Measurements from ENCODE around the gene TMED4. TPM values are rescaled to one million over a fixed set of nuclear protein-coding genes. Genes with fewer than 3 reads are reported as not detected.
A peak's percentile ranks its signal among the peaks of the same experiment; 100 is the strongest.

TMED4 gene
- total RNA-seq, 4 donors from 2014 or later, result 132 to 232 (median 218) TPM

DNA sequence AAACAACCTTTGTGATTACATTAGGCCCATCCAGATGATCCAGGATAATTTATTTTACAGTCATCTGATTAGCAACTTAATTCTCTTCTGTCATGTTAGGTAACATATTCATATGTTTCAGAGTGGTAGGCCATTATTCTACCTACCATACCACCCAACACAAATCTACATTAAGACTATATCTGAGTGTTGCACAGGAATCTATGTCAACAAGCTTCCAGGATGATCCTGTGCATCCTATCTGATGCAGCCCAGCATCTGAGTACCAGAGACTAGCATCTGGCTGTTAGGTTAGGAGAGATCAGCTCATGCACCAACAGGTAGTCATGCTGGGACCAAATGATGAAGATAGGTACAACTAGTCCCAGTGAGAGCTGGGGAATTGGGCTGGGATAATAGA is 7.0 kb downstream of the TMED4 start:
- Histone ChIP-seq H3K9me3 (no peaks in the 10 kb centered on the region), H3K27me3 (no peaks in the 10 kb centered on the region), H3K36me3 (peaks cover 0 to 74% (median 18%) of the 10 kb centered on the region in 3 donors), H3K4me3 (no peak overlapping the region), H3K27ac (peak overlapping the region in 1 of 4 donors; percentile 95), H3K4me1 (peaks cover 0 to 40% (median 18%) of the 10 kb centered on the region in 4 donors)
- DNase-seq (ENCODE audit: low spot score in 2 of 2), result no peak
- TF ChIP-seq, protein P1, sequence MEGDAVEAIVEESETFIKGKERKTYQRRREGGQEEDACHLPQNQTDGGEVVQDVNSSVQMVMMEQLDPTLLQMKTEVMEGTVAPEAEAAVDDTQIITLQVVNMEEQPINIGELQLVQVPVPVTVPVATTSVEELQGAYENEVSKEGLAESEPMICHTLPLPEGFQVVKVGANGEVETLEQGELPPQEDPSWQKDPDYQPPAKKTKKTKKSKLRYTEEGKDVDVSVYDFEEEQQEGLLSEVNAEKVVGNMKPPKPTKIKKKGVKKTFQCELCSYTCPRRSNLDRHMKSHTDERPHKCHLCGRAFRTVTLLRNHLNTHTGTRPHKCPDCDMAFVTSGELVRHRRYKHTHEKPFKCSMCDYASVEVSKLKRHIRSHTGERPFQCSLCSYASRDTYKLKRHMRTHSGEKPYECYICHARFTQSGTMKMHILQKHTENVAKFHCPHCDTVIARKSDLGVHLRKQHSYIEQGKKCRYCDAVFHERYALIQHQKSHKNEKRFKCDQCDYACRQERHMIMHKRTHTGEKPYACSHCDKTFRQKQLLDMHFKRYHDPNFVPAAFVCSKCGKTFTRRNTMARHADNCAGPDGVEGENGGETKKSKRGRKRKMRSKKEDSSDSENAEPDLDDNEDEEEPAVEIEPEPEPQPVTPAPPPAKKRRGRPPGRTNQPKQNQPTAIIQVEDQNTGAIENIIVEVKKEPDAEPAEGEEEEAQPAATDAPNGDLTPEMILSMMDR (IDR thresholded peaks at IDR 0.05), result no peak
- TF ChIP-seq EP300 (IDR thresholded peaks at IDR 0.05) (no peak), POLR2A (IDR thresholded peaks at IDR 0.05) (no peak)

- H3K27me3 ChIP-seq, result no peaks in the 10 kb centered on the region
- TF ChIP-seq POLR2A (IDR thresholded peaks at IDR 0.05) (no peak), EP300 (IDR thresholded peaks at IDR 0.05) (no peak)
- TF ChIP-seq, protein P1 (IDR thresholded peaks at IDR 0.05), result no peak
- H3K9me3 ChIP-seq, result no peaks in the 10 kb centered on the region
- H3K4me1 ChIP-seq, result peaks cover 0 to 34% (median 17%) of the 10 kb centered on the region in 4 donors
- peak overlapping the region; percentile 75 to 95 (median 92) for H3K27ac ChIP-seq
- peaks cover 0 to 74% (median 25%) of the 10 kb centered on the region in 3 donors for H3K36me3 ChIP-seq
- no peak for DNase-seq (ENCODE audit: low spot score in 2 of 2)
- peak overlapping the region; percentile 79 to 90 (median 88) for H3K4me3 ChIP-seq
- WGBS, 2 donors, result 34 to 36% methylated on average over 18 of the region's 18 CpGs
Observed at GRCh38 chr7:44574287-44574872, 7.7 kb downstream of the TMED4 start.

DNA sequence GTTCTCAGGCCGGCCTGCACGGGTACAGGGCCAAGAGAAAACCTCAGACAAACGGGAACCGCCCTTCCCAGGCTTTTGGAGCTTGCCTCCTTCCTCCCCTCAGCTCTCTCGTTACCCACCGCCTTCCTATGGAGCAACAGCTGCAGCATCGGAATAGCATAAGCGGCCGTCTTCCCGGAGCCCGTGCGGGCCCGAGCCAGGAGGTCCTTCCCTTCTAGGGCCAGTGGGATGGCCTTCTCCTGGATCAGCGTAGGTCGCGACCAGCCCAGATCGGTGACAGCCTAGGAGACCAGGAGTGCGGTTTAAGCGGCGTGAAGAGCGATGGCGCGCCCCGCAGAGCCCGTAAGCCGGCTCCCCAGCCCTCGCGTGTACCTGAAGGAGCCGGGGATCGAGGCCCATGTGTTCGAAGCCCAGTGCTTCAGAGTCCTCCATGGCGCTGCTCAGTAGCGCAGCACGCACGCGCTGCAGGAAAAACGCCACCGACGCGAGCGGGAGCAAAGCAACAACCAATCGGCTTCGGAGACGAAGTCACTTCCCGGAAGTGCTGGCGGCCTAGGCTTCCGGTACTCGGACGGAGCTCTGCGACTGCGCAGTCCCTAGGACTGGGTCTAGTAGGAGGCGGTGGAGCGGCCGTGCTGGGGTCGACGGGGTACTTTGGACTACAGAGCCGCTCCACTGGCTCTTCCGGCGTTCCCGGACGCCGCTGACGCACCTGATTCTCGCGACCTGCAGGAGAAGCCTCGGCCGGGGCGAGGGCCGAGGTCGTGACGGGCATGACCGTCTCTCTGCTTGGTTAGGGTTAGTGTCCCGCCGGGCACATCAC is 8.4 kb downstream of the TMED4 start, which contains the start of gene DDX56:
DDX56 (minus strand) TSS at position 445 of the 823 bp plus-strand sequence; CDS start at position 432, 13 bp downstream.
- WGBS, 2 donors, result 0% methylated on average over 19 to 66 of the region's 74 CpGs
- H3K9me3 ChIP-seq, result no peaks in the 10 kb centered on the region
- H3K27ac ChIP-seq, result peak within 1 kb of the TSS; percentile 75 to 95 (median 92)
- peaks cover 0 to 75% (median 29%) of the 10 kb centered on the region in 3 donors for H3K36me3 ChIP-seq
- peak within 1 kb of the TSS; percentile 79 to 90 (median 88) for H3K4me3 ChIP-seq
- no peaks in the 10 kb centered on the region for H3K27me3 ChIP-seq
- DNase-seq (ENCODE audit: low spot score in 2 of 2), result peak; percentile 82 to 89
- peaks cover 0 to 34% (median 17%) of the 10 kb centered on the region in 4 donors for H3K4me1 ChIP-seq
- TF ChIP-seq EP300 (IDR thresholded peaks at IDR 0.05) (peak; percentile 92 to 97), POLR2A (IDR thresholded peaks at IDR 0.05) (peak; percentile 50 to 91)
- TF ChIP-seq, protein P1 (IDR thresholded peaks at IDR 0.05), result peak in 2 of 5 experiments; percentile 13 to 18

- Histone ChIP-seq H3K4me3 (peak overlapping the region; percentile 79 to 90 (median 88)), H3K9me3 (no peaks in the 10 kb centered on the region), H3K4me1 (peaks cover 0 to 34% (median 17%) of the 10 kb centered on the region in 4 donors), H3K27ac (peak overlapping the region in 2 of 4 donors; percentile 93 to 95), H3K36me3 (peaks cover 0 to 76% (median 35%) of the 10 kb centered on the region in 3 donors), H3K27me3 (no peaks in the 10 kb centered on the region)
- 68 to 79% methylated on average over 5 of the region's 5 CpGs for WGBS, 2 donors
- DNase-seq (ENCODE audit: low spot score in 2 of 2), result no peak
- TF ChIP-seq, protein P1 (IDR thresholded peaks at IDR 0.05), result no peak
- TF ChIP-seq EP300 (IDR thresholded peaks at IDR 0.05) (no peak), POLR2A (IDR thresholded peaks at IDR 0.05) (no peak)
Observed at GRCh38 chr7:44572771-44573170, 9.3 kb downstream of the TMED4 start.
